NT2/D1 (cell line): Measurements from ENCODE around the gene GDPGP1.

Experiments
- DNase-seq: peaks from one replicate; pipeline ENCODE4 v3.0.0-alpha.2; 2011; ENCODE audit warnings: low read depth, low spot score
- H3K27me3 ChIP-seq: 2 replicates; pipeline ENCODE4 v1.6.0; 2011; ENCODE audit warnings: mild to moderate bottlenecking; ENCODE audit not compliant: insufficient read length, insufficient read depth
- H3K36me3 ChIP-seq: 2 replicates; pipeline ENCODE4 v1.6.1; 2011; ENCODE audit warnings: mild to moderate bottlenecking, low read length, mixed read lengths; ENCODE audit not compliant: insufficient read depth, insufficient read length
- H3K4me1 ChIP-seq: 2 replicates; pipeline ENCODE4 v1.5.1; 2011; ENCODE audit not compliant: insufficient read depth, insufficient read length
- H3K4me3 ChIP-seq: 2 replicates; pipeline ENCODE4 v1.5.1; 2011; ENCODE audit warnings: low read depth; ENCODE audit not compliant: insufficient read length
- H3K9ac ChIP-seq: 2 replicates; pipeline ENCODE4 v1.6.0; 2011; ENCODE audit warnings: low read depth; ENCODE audit not compliant: insufficient read length
- H3K9me3 ChIP-seq: 2 replicates; pipeline ENCODE4 v1.5.1; 2011; ENCODE audit warnings: mild to moderate bottlenecking, low read length; ENCODE audit not compliant: insufficient read depth
- SUZ12 ChIP-seq: IDR thresholded peaks from 2 replicates; pipeline ENCODE4 v1.6.1; 2011; ENCODE audit not compliant: insufficient read length, insufficient read depth; ENCODE audit errors: extremely low read depth
- YY1 ChIP-seq: IDR thresholded peaks from 2 replicates; pipeline ENCODE4 v1.6.1; 2011; ENCODE audit not compliant: insufficient read length, insufficient read depth
- ZNF274 ChIP-seq: IDR thresholded peaks from 2 replicates; pipeline ENCODE4 v1.6.1; 2011; ENCODE audit warnings: mild to moderate bottlenecking, low read depth, low read length

GDPGP1 gene

DNA sequence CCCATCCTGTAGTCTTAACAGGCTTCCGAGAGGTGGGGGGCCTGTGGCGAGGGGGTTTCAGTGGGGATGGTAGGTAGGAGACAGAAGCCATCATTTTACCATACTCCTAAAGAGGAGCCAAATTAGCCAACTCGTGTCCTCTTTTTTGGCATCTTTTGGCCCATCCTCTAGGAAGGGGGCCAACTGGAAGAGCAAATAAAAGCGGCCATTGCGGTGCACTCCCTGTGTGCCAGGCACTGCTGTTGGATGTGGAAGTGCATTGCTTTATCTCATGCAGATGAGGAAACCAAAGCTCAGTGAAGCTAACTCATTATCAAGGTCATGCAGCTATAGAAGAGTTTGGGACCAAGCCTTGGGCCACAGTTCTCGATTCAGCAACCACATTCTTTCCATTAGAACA, 26.8 kb upstream of the GDPGP1 start:
- H3K36me3 ChIP-seq, result peaks cover 21% of the 10 kb centered on the region

DNA sequence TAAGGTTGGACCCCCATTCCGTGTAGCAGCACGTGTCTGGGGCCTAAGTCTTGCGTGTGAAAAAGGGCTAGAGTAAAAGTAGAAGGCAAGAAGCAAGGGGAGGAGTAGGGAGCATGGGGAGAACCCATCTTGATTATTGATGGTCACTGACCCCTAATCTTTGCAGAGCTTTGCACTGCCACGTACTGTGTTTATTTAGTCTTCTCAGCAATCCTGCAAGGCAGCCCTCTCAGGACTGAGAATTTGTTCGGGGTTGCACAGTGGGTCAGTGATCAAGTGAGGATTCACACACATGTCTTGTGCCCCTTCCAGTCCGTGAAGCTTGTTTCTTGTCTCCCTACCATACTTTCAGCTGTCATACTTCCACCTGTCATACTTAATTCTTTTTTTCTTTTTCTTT, 25.7 kb upstream of the GDPGP1 start:
- Histone ChIP-seq H3K36me3 (peaks cover 24% of the 10 kb centered on the region), H3K27me3 (no peaks in the 10 kb centered on the region), H3K9me3 (no peaks in the 10 kb centered on the region), H3K9ac (no peak overlapping the region), H3K4me3 (no peak overlapping the region), H3K4me1 (peaks cover 18% of the 10 kb centered on the region)
- DNase-seq, result no peak
- TF ChIP-seq SUZ12 (no peak), ZNF274 (no peak), YY1 (no peak)

More for the DNA sequence above, 26.8 kb upstream of the GDPGP1 start:
- no peak overlapping the region for H3K9ac ChIP-seq
- TF ChIP-seq SUZ12, result no peak
- no peak for TF ChIP-seq ZNF274
- no peak for TF ChIP-seq YY1
- DNase-seq, result no peak
- H3K27me3 ChIP-seq, result peaks cover 11% of the 10 kb centered on the region
- no peak overlapping the region for H3K4me3 ChIP-seq
- peaks cover 17% of the 10 kb centered on the region for H3K4me1 ChIP-seq
- no peaks in the 10 kb centered on the region for H3K9me3 ChIP-seq

DNA sequence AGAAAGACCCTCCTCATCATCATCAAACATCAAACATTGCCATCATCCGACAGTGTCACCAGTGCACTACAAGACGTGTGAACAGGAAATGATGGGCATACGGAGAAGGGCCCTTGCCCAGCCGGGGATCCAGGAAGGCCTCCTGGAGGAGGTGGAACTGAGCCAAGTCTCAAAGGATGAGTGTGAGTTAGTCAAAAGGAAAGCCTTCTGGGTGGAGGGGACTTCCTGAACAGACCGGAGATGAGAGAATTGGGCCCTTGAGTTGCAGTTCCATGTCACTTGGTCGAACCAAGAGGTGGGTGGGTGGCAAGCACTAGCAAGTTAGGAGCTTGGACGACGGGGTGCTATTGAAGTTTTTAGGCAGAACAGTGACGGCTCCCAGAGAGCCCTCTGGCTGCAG, 24.4 kb upstream of the GDPGP1 start:
- Histone ChIP-seq H3K36me3 (peaks cover 24% of the 10 kb centered on the region), H3K9ac (no peak overlapping the region), H3K4me3 (no peak overlapping the region), H3K4me1 (peaks cover 18% of the 10 kb centered on the region), H3K27me3 (no peaks in the 10 kb centered on the region), H3K9me3 (no peaks in the 10 kb centered on the region)
- TF ChIP-seq ZNF274, result no peak
- no peak for TF ChIP-seq YY1
- TF ChIP-seq SUZ12, result no peak
- DNase-seq, result no peak

DNA sequence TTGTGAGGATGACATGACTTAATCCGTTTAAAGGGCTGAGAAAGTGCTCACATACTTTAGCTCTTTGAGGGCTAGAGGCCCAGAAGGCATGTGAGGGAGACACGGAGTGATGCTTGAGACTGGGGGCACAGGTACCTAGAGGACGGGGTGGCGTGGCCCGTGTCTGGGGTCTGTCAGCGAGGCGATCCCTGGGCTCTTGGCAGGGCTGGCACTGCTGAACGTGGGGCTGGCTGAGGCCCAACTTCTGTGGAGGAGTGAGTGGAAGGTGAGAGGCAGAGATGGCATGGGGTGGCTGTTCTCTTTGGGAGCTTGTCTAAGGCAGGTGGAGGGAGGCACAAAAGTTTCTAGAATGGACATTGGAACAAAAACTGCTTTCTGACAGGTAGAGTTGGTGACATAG, 23.4 kb upstream of the GDPGP1 start:
- Histone ChIP-seq H3K4me1 (peaks cover 18% of the 10 kb centered on the region), H3K9ac (no peak overlapping the region), H3K36me3 (peaks cover 18% of the 10 kb centered on the region), H3K4me3 (no peak overlapping the region), H3K27me3 (no peaks in the 10 kb centered on the region), H3K9me3 (no peaks in the 10 kb centered on the region)
- no peak for DNase-seq
- TF ChIP-seq SUZ12, result no peak
- TF ChIP-seq ZNF274, result no peak
- TF ChIP-seq YY1, result no peak

DNA sequence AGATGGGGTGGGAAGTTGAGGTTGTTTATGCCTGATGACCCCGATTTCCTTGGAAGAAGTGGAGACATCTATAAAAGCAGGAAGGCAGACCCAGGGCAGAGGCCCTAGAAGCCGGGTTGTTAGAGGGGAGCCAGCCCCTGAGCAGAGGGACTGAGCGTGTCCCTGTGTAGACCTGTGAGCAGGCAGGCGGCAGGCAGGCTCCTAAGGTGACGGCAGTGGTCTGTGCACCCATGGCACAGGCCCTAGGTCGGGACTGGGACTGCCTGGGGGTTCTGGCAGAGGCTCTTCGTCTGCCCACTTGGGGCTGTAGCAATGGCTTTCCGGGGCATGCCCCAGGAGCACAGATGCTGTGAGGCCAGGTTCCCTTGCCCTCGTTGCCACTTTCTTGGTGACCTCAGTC, 23.0 kb upstream of the GDPGP1 start:
- TF ChIP-seq YY1, result no peak
- TF ChIP-seq SUZ12, result no peak
- no peak for TF ChIP-seq ZNF274

DNA sequence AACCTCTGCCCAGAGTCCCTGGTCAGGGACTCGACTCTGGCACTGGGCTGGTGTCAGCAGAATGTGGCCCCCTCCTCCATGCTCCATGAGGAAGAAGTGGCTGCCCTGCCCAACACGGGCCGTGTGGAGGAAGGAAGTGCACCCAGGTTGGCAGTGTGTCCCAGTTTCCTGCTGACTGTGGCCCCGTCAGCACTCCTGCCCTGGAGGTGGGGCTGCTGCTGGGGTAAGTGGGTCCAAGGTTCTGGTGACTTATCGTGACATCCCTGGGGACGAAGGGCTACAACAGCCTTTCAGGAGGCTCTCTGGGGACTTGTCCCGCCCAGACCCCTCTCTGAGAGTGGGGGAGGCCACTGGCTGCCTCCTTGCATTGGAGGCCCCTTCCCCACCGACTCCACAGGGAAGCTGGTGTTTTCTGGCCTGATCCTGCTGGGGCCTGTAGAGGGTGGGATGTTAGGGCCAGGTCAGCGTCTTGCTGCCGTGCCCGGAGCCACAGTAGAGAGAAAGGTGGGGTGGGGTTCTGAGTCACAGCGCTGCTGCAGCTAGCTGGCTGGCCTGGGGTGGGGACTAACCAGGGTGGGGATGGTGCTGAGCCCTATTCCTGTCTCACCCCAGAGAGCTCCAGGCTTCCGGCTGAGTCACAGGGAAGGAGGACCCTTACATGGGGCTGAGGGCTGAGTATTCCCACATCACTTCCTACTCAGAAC, 22.4 kb upstream of the GDPGP1 start:
- Histone ChIP-seq H3K9me3 (no peaks in the 10 kb centered on the region), H3K36me3 (peaks cover 15% of the 10 kb centered on the region), H3K9ac (no peak overlapping the region), H3K27me3 (no peaks in the 10 kb centered on the region), H3K4me1 (peaks cover 18% of the 10 kb centered on the region), H3K4me3 (no peak overlapping the region)
- DNase-seq, result no peak
- no peak for TF ChIP-seq SUZ12
- no peak for TF ChIP-seq ZNF274
- TF ChIP-seq YY1, result no peak

More for the DNA sequence above, 23.0 kb upstream of the GDPGP1 start:
- Histone ChIP-seq H3K27me3 (no peaks in the 10 kb centered on the region), H3K9me3 (no peaks in the 10 kb centered on the region), H3K4me3 (no peak overlapping the region), H3K36me3 (peaks cover 18% of the 10 kb centered on the region), H3K9ac (no peak overlapping the region), H3K4me1 (peaks cover 18% of the 10 kb centered on the region)
- no peak for DNase-seq

DNA sequence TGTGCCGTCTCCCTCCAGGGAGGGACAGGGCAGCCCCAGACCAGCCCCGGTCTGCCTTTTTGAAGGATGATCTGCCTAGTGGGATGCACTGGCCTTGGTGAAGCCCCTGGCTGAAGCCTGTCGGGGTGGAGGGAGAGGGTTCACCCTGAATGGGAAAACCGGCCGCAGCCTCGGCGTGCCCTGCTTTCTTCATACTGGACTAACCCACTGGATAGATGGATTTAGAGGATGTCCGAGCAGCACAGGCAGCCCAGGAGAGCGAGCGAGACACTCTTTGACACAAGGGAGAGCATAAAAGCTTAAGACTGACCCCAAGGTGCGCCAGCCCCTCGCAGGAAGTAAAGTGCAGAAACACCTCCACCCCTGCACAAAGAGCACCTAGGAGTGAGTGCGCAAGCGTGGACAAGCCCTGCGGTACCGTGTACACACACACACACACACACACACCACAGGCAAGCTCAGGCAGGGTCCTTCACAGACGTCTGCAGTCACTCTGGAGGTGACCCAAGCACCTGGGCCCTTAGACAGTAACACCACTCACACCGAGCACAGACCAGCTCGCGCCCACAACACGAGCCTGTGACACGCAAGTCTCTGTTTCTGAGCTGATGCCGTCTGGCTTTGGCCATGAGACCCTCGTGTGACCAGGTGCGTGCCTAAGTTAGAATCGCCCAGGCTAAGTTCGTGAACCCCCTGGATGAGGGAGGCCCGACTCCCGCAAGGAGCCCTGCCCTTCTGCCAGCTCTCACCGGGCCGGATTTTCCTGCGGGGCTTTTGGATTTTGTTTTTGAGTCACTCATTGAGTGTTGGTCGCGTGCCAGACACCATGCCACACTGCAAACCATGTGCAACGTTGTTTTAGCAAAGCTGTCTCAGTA, 21.5 kb upstream of the GDPGP1 start:
- H3K27me3 ChIP-seq, result no peaks in the 10 kb centered on the region
- peaks cover 18% of the 10 kb centered on the region for H3K4me1 ChIP-seq
- H3K9ac ChIP-seq, result peak overlapping the region; percentile 45
- DNase-seq, result no peak
- H3K4me3 ChIP-seq, result no peak overlapping the region
- TF ChIP-seq SUZ12, result no peak
- no peak for TF ChIP-seq ZNF274
- no peak for TF ChIP-seq YY1
- no peaks in the 10 kb centered on the region for H3K9me3 ChIP-seq
- H3K36me3 ChIP-seq, result peaks cover 18% of the 10 kb centered on the region
